ENCODE measurements around the gene ARL13B.
"Not testable (repeated sequence)": the region's sequence is repeated elsewhere in the genome, so short reads cannot be mapped to it uniquely, and the experiment has no call there.

The ARL13B gene

DNA sequence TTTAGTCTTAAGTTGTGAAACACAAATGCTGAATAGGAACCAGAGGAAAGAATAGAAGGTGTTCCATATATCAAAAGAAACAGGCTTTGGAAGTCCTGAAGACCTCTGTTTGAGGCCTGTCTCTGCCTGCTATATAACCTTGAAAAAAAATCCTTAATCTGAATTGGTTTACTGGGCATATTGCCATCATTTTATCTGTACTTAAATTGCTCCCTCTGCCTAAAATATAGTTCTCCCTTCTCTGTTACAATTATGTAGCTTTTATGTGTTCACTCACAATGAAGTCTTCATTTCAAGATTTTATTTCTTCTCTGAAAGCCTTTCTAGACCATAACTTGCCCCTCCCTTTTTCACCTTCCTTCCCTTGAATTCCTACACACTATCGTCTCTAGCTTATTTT is 21.2 kb downstream of the ARL13B start:
- DNase-seq: no peak

DNA sequence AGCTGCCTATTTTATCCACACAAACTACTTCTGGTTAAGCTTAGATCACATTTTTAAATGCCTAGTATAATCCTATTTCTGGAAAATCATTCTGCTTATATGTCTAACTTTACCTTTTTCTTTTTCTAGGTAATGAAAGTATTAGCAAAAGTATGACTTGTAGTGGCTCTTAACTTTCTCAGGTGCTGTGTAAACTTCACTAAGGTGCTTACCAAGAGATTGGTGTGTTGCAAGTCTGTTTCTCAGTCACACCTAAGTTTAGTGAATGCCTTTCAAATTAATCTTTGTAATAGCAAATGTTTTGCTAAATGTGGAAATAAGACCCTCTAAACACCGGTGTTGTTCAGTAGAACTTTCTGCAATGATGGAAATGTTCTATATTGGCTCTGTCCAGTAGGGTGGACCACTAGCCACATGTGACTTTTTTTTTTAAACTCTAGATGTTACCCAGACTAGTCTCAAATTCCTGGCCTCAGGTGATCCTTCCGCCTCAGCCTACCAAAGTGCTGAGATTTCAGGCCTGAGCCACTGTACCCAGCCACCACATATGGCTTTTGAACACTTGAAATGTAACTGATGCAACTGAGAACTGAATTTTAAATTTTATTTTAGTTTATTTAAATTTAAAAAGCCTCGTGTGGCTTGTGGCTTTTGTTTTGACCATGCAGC is 22.0 kb downstream of the ARL13B start:
- DNase-seq: no peak

DNA sequence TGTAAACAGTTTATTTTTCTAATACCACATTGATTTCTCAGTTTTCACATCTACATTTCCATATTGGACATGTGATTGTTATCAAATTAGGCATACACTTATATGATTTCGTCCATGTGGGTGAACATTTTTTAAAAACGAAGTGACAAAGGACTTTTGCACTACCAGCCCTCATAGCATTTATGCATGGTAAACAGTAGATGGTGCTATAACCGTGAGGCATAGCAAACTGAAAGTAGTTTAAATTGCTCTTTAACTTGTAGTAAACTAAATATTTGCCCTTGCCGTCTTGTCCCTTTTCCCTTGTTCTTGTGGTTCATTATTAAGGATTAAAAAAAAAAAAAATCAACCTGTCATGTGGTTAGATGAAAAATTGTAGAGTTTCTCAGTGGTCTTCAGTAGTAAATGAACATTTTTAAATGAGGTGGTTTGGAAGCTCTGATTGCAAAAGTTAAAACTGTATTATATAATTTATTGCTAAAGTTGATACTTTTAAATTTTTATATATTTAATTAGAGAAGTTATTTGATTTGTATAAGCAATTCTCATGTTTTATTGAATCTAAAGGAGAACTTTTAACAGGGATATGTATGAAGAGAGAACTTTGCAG is 24.5 kb downstream of the ARL13B start:
- DNase-seq: peak; percentile 76 to 83

GRCh38 chr3:94008253-94008652 is 28.3 kb downstream of the ARL13B start:
- DNase-seq: no peak

DNA sequence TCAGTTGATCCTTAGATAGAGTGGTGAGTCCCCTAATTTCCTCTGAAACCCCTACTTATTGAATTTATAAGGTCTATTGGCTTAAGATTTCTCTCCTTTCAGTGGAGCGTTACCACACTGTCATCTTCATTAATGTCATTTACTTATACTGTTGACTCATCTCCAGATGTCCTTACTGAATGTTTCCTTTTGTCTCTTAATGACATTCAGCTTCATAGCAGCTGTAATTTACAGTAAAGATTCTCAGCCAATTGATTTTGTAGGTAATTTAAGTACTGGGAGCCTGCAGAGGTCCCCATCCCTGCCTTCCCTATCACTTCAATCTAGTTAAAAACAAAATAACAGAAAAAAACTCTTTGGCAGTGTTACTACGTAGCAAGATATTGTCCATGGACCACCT is 29.7 kb downstream of the ARL13B start:
- no peak for DNase-seq

GRCh38 chr3:94011233-94011711 is 31.3 kb downstream of the ARL13B start:
- DNase-seq: peak; percentile 24 to 36

DNA sequence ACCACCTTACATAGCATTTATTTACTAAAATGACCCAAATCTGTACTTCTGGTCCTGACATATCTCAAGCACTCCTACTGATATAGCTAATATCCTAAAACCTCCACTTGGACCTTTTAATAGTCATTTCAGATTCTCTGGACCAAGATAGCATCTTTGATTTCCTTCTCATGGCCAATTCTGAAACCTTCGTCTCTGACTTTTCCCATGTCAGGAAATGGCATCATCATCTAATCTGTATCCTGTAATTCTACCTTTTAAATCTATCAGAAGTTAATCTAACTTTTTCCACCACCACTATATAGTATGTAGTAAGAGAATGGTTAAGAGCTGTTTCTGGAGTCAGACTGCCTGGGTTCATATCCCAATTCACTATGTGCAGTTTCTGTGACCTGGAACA is 32.2 kb downstream of the ARL13B start:
- DNase-seq: no peak

DNA sequence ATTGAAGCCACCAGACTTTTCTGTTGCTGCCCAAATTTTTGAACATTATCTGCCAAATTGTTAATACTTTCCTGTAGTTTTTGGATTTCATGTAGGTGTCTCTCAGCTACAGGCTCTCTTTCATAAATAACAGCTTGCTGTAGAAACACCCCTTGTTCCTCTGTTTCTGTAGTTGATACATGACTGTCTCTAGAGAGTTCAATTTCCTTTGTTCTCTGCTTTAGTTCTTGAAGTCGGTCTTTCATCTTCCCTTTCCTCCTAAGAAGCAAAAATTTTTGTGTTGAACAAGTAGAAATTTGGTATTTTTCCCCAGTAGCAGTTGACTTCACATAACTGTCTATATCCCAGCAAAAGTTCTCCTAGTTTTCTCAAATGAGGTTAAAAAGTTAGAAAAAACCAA is 35.1 kb downstream of the ARL13B start:
- DNase-seq: no peak

GRCh38 chr3:94019659-94020058 is 39.7 kb downstream of the ARL13B start:
- DNase-seq: no peak

DNA sequence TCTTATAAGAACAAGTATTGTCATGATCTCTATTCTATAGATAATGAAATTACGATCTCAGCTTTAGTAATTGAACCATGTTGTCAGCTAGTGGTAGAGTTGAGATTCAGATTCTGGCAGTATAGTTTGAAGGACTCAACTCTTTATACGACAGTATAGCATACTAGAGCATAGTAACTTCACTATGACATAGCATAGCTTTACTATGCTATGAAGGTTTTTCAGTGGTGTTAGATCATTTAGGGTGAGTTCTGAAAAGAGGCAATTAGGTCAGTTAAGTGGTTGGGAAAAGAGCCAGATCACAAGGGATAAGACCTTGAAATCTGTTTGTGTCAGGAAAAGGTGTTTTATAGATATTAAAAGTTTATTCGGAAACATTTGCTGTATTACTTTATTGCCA is 40.3 kb downstream of the ARL13B start:
- DNase-seq: no peak

- DNase-seq: no peak
Observed at GRCh38 chr3:94024385-94024784, 44.4 kb downstream of the ARL13B start.

- no peak for DNase-seq
Observed at GRCh38 chr3:94026623-94027022, 46.7 kb downstream of the ARL13B start.

DNA sequence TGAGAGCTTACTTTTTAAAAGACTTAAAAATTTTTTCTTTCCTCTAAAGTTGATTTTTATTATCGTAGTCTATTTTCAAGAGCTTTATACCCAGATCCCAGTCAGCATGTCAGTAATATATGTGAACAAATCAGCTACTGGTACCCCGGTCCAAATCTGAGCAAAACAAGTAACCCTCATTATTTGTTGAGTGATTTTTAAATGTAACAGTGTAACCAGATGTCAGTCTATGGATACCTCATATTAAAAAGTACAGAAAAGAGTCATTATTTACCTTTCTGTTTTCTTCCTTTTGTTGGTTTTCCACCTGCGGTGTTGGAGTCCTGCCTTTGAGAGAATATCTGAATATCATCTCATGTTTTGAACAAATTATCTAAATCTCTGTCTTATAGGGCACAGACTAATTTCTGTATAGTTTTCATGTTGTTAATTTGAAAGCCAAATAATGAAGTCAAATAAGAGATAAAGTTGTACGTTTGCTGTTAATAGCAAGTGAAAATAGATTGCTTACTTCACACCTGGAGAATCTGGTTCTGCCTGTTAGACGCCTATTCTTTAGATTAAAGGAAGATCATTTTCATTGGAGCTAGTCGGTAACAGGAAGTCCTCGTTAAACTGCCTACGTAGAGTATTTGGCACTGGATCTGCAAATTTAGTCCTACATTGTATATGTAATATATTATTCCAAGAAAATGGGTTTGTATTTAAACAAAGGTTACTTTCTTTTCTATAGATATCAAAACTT is 48.3 kb downstream of the ARL13B start, which contains the start of gene STX19:
Gene STX19 (minus strand): TSS at position 505 of the 745 bp plus-strand sequence. CDS start 13,328 bp downstream, outside the sequence.
- DNase-seq: no peak

- peak; percentile 58 to 69 for DNase-seq
Observed at GRCh38 chr3:94036909-94037507, 57.1 kb downstream of the ARL13B start.

DNA sequence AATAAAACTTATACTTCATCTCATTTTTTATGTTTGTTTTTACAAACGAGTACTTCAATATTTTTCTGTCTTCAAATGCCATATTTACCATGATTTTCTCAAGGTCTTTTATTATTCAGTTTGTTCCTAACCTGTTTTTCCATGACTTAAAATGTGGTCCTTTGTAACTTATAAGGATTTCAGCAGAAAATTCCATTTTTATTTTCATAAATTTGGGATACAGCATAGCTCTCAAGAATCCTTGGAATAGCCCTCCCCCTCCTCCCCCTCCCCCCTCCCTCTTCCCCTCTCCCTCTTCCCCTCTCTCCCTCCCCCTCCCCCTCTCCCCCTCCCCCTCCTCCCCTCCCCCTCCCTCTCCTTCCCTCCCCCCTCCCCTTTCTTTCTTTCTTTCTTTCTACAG is 63.3 kb downstream of the ARL13B start:
- DNase-seq: no peak

- not testable (repeated sequence) for DNase-seq
Observed at GRCh38 chr3:94044100-94044936, 64.4 kb downstream of the ARL13B start.

DNA sequence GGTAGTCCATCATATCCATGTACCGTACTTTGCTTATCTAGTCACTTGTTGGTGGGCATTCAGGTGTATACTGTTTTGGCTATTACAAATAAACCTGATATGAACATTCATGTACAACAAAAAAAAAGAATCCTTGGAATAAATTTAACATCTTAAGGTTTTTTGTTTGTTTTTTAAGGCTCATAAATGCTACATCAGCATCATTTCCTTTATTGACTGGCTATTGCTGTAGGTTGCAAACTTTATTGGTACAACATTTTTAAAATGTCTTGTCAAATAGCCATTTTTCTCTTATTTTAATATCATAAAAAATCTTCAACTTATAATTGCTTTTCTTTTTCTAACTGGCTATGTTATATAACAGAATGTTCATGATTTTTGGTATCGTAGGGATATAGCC is 66.6 kb downstream of the ARL13B start:
- no peak for DNase-seq

DNA sequence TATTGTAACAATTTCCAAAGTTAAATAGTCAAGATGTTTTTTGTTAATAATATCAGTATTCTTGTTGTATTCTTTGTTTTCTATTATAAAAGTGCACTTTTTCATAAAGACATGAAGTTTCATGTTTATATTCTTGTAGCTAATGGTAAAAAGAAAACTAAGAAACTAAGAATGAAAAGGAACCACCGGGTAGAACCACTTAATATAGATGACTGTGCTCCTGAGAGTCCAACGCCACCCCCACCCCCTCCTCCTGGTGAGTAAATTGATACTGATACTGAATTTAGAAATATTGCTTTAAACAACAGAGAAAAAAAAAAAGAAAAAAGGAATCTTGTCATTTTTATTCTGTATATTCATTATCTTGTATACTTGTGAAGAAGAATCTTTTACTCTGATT is 69.3 kb downstream of the ARL13B start:
- no peak for DNase-seq

GRCh38 chr3:94050546-94050945 is 70.6 kb downstream of the ARL13B start:
- no peak for DNase-seq

- no peak for DNase-seq
Observed at GRCh38 chr3:94061297-94061696, 81.3 kb downstream of the ARL13B start.

DNA sequence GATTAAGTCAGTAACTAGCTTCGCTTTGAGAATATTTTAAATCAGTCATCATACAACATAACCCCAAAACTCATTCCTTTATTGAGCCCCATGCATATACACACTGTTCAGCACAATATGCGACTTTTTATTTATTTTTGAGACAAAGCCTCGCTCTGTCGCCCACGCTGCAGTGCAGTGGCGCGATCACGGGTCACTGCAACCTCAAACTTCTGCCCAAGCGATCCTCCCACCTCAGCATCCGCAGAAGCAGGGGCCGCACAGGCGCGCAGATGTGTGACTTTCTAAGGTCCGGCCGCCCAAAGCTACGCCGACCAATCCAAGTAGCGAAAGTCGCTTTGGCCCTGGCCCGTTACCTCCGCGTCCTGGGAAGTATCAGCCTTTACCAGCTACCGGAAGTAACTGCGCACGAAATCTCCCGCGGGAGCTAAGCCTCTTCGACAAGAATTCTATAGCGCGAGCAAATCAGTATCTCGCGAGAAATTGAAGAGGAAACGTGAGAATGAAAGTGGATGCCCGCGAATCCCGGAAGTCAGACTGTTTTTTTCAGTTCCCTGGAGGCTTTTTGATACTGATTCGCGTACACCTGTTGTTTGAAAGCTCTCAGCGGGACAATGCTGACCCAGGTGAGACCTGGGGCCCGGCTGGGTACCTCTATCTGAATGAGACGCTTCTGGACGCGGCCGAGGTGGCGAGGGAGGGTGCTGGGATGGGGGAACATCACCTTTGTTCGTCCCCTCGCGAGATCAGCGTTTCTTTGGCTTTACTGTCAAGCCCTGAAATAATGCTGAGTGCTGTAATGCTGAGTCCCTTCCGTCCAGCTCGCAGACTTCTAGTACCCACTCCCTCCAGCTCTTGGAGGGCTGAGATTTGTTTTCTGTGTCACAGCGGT is 82.8 kb downstream of the ARL13B start, which contains the start of the genes DHFR2 and NSUN3:
Gene DHFR2 (minus strand): TSS at position 404 of the 892 bp plus-strand sequence. CDS start 1,405 bp downstream, outside the sequence.
Gene NSUN3 (plus strand): TSS at position 549 of the 892 bp plus-strand sequence. CDS start 66 bp downstream, at position 615.
- peak; percentile 98 to 99 for DNase-seq

Measured in AML-193 (cell line).